Keratinocyte (primary cell): ENCODE data around the gene AMZ1.

ENCODE experiments used
- CTCF ChIP-seq, 3 experiments: IDR thresholded peaks in 1 of 3; conservative IDR thresholded peaks in 1 of 3; optimal IDR thresholded peaks in 1 of 3; 2 replicates in 2 of 3; 3 replicates in 1 of 3; pipeline versions ENCODE3 to v1.5.1; 2011; ENCODE audit warnings: low read length in 3 of 3, mild to moderate bottlenecking in 3 of 3, moderate library complexity in 2 of 3, control low read depth in 1 of 3, inconsistent platforms in 1 of 3; ENCODE audit not compliant: insufficient read depth in 2 of 3; ENCODE audit errors: extremely low read depth in 1 of 3
- EZH2 ChIP-seq: IDR thresholded peaks from one replicate; pipeline ENCODE4 v1.6.1; 2012; ENCODE audit warnings: inconsistent platforms, mild to moderate bottlenecking, low read length, moderate library complexity

DNA sequence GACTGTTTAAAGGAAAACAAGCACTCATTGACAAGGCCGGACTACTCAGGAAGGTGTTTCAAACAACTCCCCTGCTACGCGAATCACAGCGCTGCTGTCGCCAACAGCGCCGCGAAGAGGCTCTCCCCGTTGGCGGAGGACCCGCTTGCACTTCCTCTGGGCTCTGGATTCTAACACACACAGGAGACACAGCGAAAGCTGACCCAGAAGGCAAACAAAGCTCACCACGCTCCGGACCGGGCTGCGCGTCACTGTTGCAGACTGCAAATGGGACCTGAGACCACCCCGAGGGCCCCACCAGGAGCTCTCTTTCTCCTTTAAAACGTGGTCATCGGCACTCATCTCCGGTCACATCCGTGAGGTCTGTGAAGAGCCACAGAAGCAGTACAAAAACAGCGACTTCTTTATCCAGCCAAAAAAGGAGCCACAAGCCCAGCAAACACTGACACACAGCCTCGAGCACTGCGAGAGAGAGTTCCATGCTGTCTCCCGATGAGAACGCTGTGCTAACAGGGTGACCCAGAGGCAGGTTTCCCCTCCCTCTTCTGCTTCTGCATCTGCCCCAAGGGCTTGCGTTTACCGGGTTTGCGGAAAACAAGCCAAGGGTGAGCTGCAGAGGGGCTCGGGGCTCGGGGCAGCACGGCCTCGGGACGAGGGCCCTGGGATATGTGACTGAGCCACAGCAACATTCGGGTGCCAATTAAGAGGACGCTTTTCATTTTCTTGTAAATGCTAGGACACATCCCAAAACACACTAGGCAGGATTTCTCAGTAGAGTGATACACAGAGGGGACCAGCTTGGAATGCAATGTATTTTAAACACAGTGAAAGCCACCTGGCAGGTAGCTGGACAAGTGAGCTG lies 41.3 kb downstream of the AMZ1 start:
- TF ChIP-seq CTCF (optimal IDR thresholded peaks at IDR 0.05 in 1 of 3, IDR thresholded peaks at IDR 0.05 in 1 of 3, conservative IDR thresholded peaks at IDR 0.05 in 1 of 3; ENCODE audit: extremely low read depth in 1 of 3, insufficient read depth in 2 of 3, low read length in 3 of 3): no peak
- TF ChIP-seq EZH2: no peak
